Liver (tissue), 3 donors: Measurements from ENCODE around the gene POMT1.

Experiments
- ATF3 ChIP-seq: IDR thresholded peaks from 2 replicates; pipeline ENCODE4 v1.6.1; 2016; ENCODE audit warnings: antibody characterized with exemption
- CTCF ChIP-seq: fragments of 150-350 bp; IDR thresholded peaks from 2 replicates; pipeline ENCODE4 v1.5.1; 2017; ENCODE audit warnings: improper control_type of control experiment, low read depth, low read length; ENCODE audit not compliant: missing input control
- EGR1 ChIP-seq, 2 donors: IDR thresholded peaks; 2 replicates each; pipeline ENCODE4 v1.6.1; 2016 to 2018; ENCODE audit warnings: antibody characterized with exemption in 2 of 2, low read depth in 2 of 2
- FOXA1 ChIP-seq: IDR thresholded peaks from 2 replicates; pipeline ENCODE4 v1.6.1; 2016; ENCODE audit warnings: antibody characterized with exemption
- GABPA ChIP-seq, 2 donors: IDR thresholded peaks in 1 of 2; conservative IDR thresholded peaks in 1 of 2; 2 replicates each; pipeline ENCODE4 v1.6.1; 2016; ENCODE audit warnings: antibody characterized with exemption in 2 of 2, mild to moderate bottlenecking in 1 of 2, moderate library complexity in 1 of 2
- REST ChIP-seq: IDR thresholded peaks from 2 replicates; pipeline ENCODE4 v1.6.1; 2016; ENCODE audit warnings: antibody characterized with exemption, mild to moderate bottlenecking
- YY1 ChIP-seq: IDR thresholded peaks from 2 replicates; pipeline ENCODE4 v1.6.1; 2016; ENCODE audit warnings: antibody characterized with exemption, mild to moderate bottlenecking
- ZBTB33 ChIP-seq: IDR thresholded peaks from 2 replicates; pipeline ENCODE4 v1.6.1; 2016; ENCODE audit warnings: antibody characterized with exemption
- donor health status: healthy.
- donor health status: healthy.

GRCh38 chr9:131523451-131524435 is 21.0 kb downstream of the POMT1 start:
- TF ChIP-seq CTCF (no peak), EGR1 (IDR thresholded peaks at IDR 0.05; ENCODE audit: low read depth in 2 of 2) (no peak), ATF3 (no peak), FOXA1 (no peak), YY1 (no peak), ZBTB33 (no peak), GABPA (IDR thresholded peaks at IDR 0.05 in 1 of 2, conservative IDR thresholded peaks at IDR 0.05 in 1 of 2) (no peak), REST (no peak)
